HG02623 (cell line): Measurements from ENCODE around the gene SLC2A11.
"Not testable (repeated sequence)": the region's sequence is repeated elsewhere in the genome, so short reads cannot be mapped to it uniquely, and the experiment has no call there.

Experiments
- ATAC-seq: cut with Tn5 transposase; IDR thresholded peaks from one replicate; pipeline ENCODE4 v1.9.1; 2021; ENCODE audit warnings: moderate library complexity; ENCODE audit not compliant: unreplicated experiment

Gene SLC2A11

GRCh38 chr22:23846081-23846469, 11.6 kb upstream of the SLC2A11 start:
- ATAC-seq = no peak

- no peak for ATAC-seq
Measured at GRCh38 chr22:23847310-23847920, 10.3 kb upstream of the SLC2A11 start.

GRCh38 chr22:23847991-23848864, 9.4 kb upstream of the SLC2A11 start:
- no peak for ATAC-seq

- ATAC-seq = no peak
Measured at GRCh38 chr22:23849009-23850006, 8.4 kb upstream of the SLC2A11 start.

GRCh38 chr22:23850136-23850611, 7.5 kb upstream of the SLC2A11 start:
- ATAC-seq = no peak

GRCh38 chr22:23856721-23857605, 712 bp upstream of the SLC2A11 start:
- ATAC-seq = peak; percentile 21

- ATAC-seq = no peak
Measured at GRCh38 chr22:23858484-23858815, 775 bp downstream of the SLC2A11 start.

- no peak for ATAC-seq
Measured at GRCh38 chr22:23859201-23859600, 1.5 kb downstream of the SLC2A11 start.

- ATAC-seq = not testable (repeated sequence)
Measured at GRCh38 chr22:23860187-23860586, 2.5 kb downstream of the SLC2A11 start.

GRCh38 chr22:23862103-23862502, 4.4 kb downstream of the SLC2A11 start:
- ATAC-seq = no peak

- not testable (repeated sequence) for ATAC-seq
Measured at GRCh38 chr22:23864499-23865154, 7.0 kb downstream of the SLC2A11 start.

GRCh38 chr22:23868580-23868979, 10.9 kb downstream of the SLC2A11 start:
- no peak for ATAC-seq

GRCh38 chr22:23874871-23875270, 17.2 kb downstream of the SLC2A11 start:
- no peak for ATAC-seq

GRCh38 chr22:23875801-23876200, 18.1 kb downstream of the SLC2A11 start:
- no peak for ATAC-seq

GRCh38 chr22:23877566-23877965, 19.9 kb downstream of the SLC2A11 start:
- no peak for ATAC-seq

GRCh38 chr22:23878219-23878618, 20.5 kb downstream of the SLC2A11 start:
- ATAC-seq = no peak

GRCh38 chr22:23882370-23882769, 24.7 kb downstream of the SLC2A11 start:
- no peak for ATAC-seq

- ATAC-seq = no peak
Measured at GRCh38 chr22:23883658-23884057, 26.0 kb downstream of the SLC2A11 start.

- no peak for ATAC-seq
Measured at GRCh38 chr22:23884140-23884539, 26.5 kb downstream of the SLC2A11 start.
